ENCODE measurements around the gene CXCL12.

The CXCL12 gene

GRCh38 chr10:44398747-44399658 lies 14.1 kb upstream of the CXCL12 start:
- Histone ChIP-seq H3K9ac (ENCODE audit: low read depth, low read length) (no peak overlapping the region), H3K36me3 (ENCODE audit: insufficient read depth, low read length) (no peaks in the 10 kb centered on the region), H3K9me3 (ENCODE audit: insufficient read depth, low read depth, low read length) (no peaks in the 10 kb centered on the region), H3K4me1 (ENCODE audit: insufficient read depth, low read length) (peaks cover 61% of the 10 kb centered on the region), H3K27ac (ENCODE audit: low read depth, low read length) (no peak overlapping the region; the same call in 1 of the 2 replicates), H3K27me3 (ENCODE audit: insufficient read depth, low read length) (peaks cover 8% of the 10 kb centered on the region; the same call in 1 of the 2 replicates), H3K4me3 (ENCODE audit: low read length) (no peak overlapping the region)
- 58% methylated on average over 15 of the region's 15 CpGs for WGBS

DNA sequence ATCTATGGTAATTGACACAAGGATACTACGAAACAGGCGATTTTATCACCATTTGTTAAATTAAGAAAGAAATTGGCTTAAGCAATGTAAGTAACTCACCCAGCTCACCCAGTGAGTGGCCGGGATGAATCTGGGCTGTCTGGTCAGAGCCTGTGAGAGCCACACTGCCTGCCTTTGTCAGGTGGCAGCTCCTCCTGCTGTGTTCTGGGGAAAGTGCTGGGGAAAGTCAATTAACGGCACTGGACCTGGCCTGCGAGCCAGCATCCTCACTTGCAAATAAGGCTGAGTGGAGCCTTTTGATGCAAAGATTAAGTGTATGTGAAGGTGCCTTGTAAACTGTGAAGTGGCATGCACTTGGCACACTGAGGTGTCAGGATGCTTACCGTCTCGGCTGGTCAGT lies 13.4 kb upstream of the CXCL12 start:
- H3K4me3 ChIP-seq (ENCODE audit: low read length): no peak overlapping the region
- no peak overlapping the region for H3K9ac ChIP-seq (ENCODE audit: low read depth, low read length)
- no peaks in the 10 kb centered on the region for H3K9me3 ChIP-seq (ENCODE audit: insufficient read depth, low read depth, low read length)
- WGBS: 43% methylated on average over 7 of the region's 7 CpGs
- no peak overlapping the region for H3K27ac ChIP-seq (ENCODE audit: low read depth, low read length)
- peaks cover 8% of the 10 kb centered on the region; the same call in 1 of the 2 replicates for H3K27me3 ChIP-seq (ENCODE audit: insufficient read depth, low read length)
- H3K4me1 ChIP-seq (ENCODE audit: insufficient read depth, low read length): peaks cover 61% of the 10 kb centered on the region
- H3K36me3 ChIP-seq (ENCODE audit: insufficient read depth, low read length): no peaks in the 10 kb centered on the region

GRCh38 chr10:44397476-44398225 lies 12.8 kb upstream of the CXCL12 start:
- peaks cover 58% of the 10 kb centered on the region for H3K4me1 ChIP-seq (ENCODE audit: insufficient read depth, low read length)

DNA sequence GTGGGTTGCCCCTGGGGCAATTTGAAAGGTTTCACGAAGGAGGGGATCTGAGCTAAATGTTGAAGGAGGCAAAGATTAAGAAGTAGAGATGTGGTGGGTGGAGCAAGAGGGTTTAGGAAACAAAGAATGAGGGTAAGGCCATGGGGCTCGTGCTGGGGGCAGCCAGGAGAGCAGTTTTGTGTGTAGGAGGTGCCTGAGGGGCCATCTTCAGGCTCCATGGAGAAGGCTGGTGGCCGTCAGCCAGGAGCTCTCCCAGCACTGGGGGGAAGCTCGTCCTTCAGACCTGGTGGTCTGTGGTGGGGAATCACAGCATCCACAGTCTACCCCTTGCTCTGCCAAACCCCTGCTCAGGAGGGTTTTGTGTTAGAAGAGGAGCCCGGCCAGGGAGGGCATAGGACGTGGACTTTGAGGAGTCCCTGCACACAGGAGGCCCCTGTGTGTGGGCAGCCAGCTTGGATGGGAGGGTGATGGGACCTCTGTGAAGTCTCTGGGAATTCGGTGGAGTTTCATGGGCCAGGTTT lies 11.8 kb upstream of the CXCL12 start:
- no peaks in the 10 kb centered on the region for H3K36me3 ChIP-seq (ENCODE audit: insufficient read depth, low read length)
- no peak overlapping the region for H3K4me3 ChIP-seq (ENCODE audit: low read length)
- H3K27me3 ChIP-seq (ENCODE audit: insufficient read depth, low read length): peaks cover 8% of the 10 kb centered on the region; the same call in 1 of the 2 replicates
- 79% methylated on average over 6 of the region's 7 CpGs for WGBS
- H3K4me1 ChIP-seq (ENCODE audit: insufficient read depth, low read length): peaks cover 50% of the 10 kb centered on the region
- no peak overlapping the region for H3K9ac ChIP-seq (ENCODE audit: low read depth, low read length)
- no peak overlapping the region for H3K27ac ChIP-seq (ENCODE audit: low read depth, low read length)
- no peaks in the 10 kb centered on the region for H3K9me3 ChIP-seq (ENCODE audit: insufficient read depth, low read depth, low read length)

More at GRCh38 chr10:44397476-44398225, 12.8 kb upstream of the CXCL12 start:
- Histone ChIP-seq H3K9me3 (ENCODE audit: insufficient read depth, low read depth, low read length) (no peaks in the 10 kb centered on the region), H3K27me3 (ENCODE audit: insufficient read depth, low read length) (peaks cover 8% of the 10 kb centered on the region; the same call in 1 of the 2 replicates), H3K27ac (ENCODE audit: low read depth, low read length) (no peak overlapping the region), H3K4me3 (ENCODE audit: low read length) (no peak overlapping the region), H3K36me3 (ENCODE audit: insufficient read depth, low read length) (no peaks in the 10 kb centered on the region), H3K9ac (ENCODE audit: low read depth, low read length) (no peak overlapping the region)
- 75% methylated on average over 6 of the region's 6 CpGs for WGBS

GRCh38 chr10:44395902-44396670 lies 11.2 kb upstream of the CXCL12 start:
- Histone ChIP-seq H3K4me3 (ENCODE audit: low read length) (no peak overlapping the region), H3K9me3 (ENCODE audit: insufficient read depth, low read depth, low read length) (no peaks in the 10 kb centered on the region), H3K36me3 (ENCODE audit: insufficient read depth, low read length) (no peaks in the 10 kb centered on the region), H3K9ac (ENCODE audit: low read depth, low read length) (no peak overlapping the region), H3K27me3 (ENCODE audit: insufficient read depth, low read length) (peaks cover 8% of the 10 kb centered on the region; the same call in 1 of the 2 replicates), H3K4me1 (ENCODE audit: insufficient read depth, low read length) (peaks cover 44% of the 10 kb centered on the region), H3K27ac (ENCODE audit: low read depth, low read length) (no peak overlapping the region)
- 87% methylated on average over 11 of the region's 11 CpGs for WGBS

DNA sequence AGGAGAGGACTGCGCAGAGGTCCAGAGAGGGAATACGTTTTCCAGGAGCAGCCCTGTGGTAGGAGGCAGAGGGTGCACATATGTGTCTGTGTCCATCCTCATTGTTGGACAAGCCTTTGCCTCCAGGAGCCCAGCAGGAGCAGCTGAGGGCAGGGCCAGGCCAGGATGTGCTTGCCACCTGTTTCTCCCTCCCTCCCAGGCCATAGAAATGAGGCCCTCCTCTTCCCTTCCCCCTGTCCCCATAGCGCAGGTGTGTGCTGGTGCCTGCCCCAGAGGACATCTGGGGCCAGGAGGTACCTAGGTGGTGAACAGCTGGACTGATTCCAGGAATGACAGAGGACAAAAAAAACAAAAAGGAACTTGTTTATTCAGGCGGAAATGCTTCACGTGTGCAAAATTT lies 10.5 kb upstream of the CXCL12 start:
- 91% methylated on average over 5 of the region's 5 CpGs for WGBS
- H3K36me3 ChIP-seq (ENCODE audit: insufficient read depth, low read length): no peaks in the 10 kb centered on the region
- peaks cover 8% of the 10 kb centered on the region; the same call in 1 of the 2 replicates for H3K27me3 ChIP-seq (ENCODE audit: insufficient read depth, low read length)
- H3K4me1 ChIP-seq (ENCODE audit: insufficient read depth, low read length): peaks cover 38% of the 10 kb centered on the region
- H3K27ac ChIP-seq (ENCODE audit: low read depth, low read length): no peak overlapping the region
- no peaks in the 10 kb centered on the region for H3K9me3 ChIP-seq (ENCODE audit: insufficient read depth, low read depth, low read length)
- no peak overlapping the region for H3K4me3 ChIP-seq (ENCODE audit: low read length)
- H3K9ac ChIP-seq (ENCODE audit: low read depth, low read length): no peak overlapping the region

DNA sequence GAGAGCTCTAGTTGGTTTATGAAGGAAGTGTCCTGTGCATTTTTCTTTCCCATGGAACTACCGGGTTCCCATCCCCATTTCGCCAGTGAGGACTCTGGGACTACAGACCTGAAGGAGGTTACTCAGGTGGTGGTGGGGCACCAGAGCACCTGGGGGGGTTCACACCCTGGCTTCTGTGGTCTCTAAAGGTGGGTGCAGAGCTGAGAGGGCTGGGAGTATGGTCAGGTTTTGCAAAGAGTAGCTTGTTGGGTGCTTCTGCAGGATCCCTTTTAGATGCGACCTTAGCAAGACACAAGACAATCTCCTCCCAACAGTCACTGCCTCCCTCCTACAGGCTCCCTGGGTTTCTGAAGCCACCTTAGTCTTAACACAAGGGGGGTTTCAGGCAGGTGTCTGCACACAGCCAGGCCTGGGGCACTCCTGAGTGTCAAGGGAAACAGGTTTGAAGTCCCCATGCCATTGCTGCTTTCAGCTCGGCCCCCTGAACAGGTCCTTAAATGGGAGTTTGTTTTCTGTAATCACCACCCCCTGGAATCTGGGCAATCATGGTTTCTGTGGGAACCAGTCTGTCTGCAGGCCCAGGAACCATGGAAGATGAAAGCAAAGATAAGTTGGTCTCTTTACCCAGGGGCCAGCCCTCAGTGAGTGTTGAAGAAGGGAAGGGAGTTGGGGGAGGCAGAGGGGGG lies 9.9 kb upstream of the CXCL12 start:
- Histone ChIP-seq H3K4me3 (ENCODE audit: low read length) (no peak overlapping the region), H3K4me1 (ENCODE audit: insufficient read depth, low read length) (peaks cover 33% of the 10 kb centered on the region), H3K27ac (ENCODE audit: low read depth, low read length) (no peak overlapping the region), H3K9me3 (ENCODE audit: insufficient read depth, low read depth, low read length) (no peaks in the 10 kb centered on the region), H3K27me3 (ENCODE audit: insufficient read depth, low read length) (peaks cover 8% of the 10 kb centered on the region; the same call in 1 of the 2 replicates), H3K36me3 (ENCODE audit: insufficient read depth, low read length) (no peaks in the 10 kb centered on the region), H3K9ac (ENCODE audit: low read depth, low read length) (no peak overlapping the region)
- WGBS: 96% methylated on average over 4 of the region's 4 CpGs

- H3K4me1 ChIP-seq (ENCODE audit: insufficient read depth, low read length): peaks cover 24% of the 10 kb centered on the region
- no peaks in the 10 kb centered on the region for H3K9me3 ChIP-seq (ENCODE audit: insufficient read depth, low read depth, low read length)
- no peak overlapping the region for H3K27ac ChIP-seq (ENCODE audit: low read depth, low read length)
- H3K4me3 ChIP-seq (ENCODE audit: low read length): no peak overlapping the region
- WGBS: 96% methylated on average over 5 of the region's 5 CpGs
- H3K36me3 ChIP-seq (ENCODE audit: insufficient read depth, low read length): no peaks in the 10 kb centered on the region
- H3K9ac ChIP-seq (ENCODE audit: low read depth, low read length): no peak overlapping the region
- H3K27me3 ChIP-seq (ENCODE audit: insufficient read depth, low read length): peaks cover 9% of the 10 kb centered on the region; the same call in 1 of the 2 replicates
Measured at GRCh38 chr10:44393834-44394547, 9.1 kb upstream of the CXCL12 start.

DNA sequence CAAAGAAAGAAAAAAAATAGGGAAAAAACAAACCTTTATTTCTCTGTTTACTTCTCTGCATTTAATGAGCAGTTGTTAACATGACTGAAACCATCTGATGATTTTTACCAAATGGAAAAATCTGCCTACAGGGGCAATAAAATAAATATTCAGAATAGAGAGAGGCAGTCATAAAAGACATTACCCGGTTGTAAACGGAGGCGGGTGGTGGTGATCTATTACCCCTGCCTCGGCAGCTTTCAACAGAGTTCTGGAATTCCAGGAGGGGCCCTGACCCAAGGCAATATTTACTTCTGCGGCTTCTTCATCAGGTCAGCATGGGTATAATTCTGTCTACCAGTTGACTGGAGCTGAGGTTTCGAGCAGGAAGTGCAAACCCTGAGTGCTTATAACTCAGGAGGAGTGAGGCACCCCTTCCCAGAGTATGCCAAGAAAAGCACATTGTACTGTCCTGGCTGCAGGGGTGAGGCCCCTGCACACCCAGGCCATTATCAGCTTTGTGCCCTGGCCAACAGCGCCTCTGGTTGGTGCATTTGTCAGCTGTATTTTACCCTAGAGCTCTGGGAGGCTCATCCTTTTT lies 8.2 kb upstream of the CXCL12 start:
- Histone ChIP-seq H3K36me3 (ENCODE audit: insufficient read depth, low read length) (no peaks in the 10 kb centered on the region), H3K27ac (ENCODE audit: low read depth, low read length) (no peak overlapping the region), H3K27me3 (ENCODE audit: insufficient read depth, low read length) (peaks cover 7% of the 10 kb centered on the region; the same call in 1 of the 2 replicates), H3K9ac (ENCODE audit: low read depth, low read length) (no peak overlapping the region), H3K4me1 (ENCODE audit: insufficient read depth, low read length) (peaks cover 16% of the 10 kb centered on the region), H3K4me3 (ENCODE audit: low read length) (no peak overlapping the region), H3K9me3 (ENCODE audit: insufficient read depth, low read depth, low read length) (no peaks in the 10 kb centered on the region)
- WGBS: 91% methylated on average over 7 of the region's 7 CpGs
